Measurements from ENCODE around the gene PDE1A. TPM values are rescaled to one million over a fixed set of nuclear protein-coding genes. Genes with fewer than 3 reads are reported as not detected.

Gene PDE1A
- total RNA-seq, 1 donor = 0.27 TPM

DNA sequence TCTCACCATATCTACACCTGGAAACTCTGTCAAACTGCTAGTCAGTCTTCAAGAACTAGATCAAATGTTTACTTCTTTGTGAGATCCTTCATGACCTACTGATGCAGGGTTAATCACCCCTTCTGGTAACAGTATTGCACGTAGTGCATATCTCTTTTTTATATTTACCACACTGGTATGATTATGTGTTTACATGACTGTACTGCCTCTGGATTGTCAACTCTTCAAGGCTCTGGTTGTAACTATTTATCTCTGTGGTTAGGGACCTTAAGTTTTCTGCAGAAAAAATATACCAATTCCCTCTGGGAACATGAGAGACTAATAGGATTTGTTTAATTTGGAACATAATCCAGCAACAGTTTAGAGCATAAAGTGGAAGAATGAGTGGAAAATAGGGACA is 135.5 kb downstream of the PDE1A start:
- DNase-seq (ENCODE audit: low read depth in 2 of 3, low spot score in 2 of 3) = no peak

DNA sequence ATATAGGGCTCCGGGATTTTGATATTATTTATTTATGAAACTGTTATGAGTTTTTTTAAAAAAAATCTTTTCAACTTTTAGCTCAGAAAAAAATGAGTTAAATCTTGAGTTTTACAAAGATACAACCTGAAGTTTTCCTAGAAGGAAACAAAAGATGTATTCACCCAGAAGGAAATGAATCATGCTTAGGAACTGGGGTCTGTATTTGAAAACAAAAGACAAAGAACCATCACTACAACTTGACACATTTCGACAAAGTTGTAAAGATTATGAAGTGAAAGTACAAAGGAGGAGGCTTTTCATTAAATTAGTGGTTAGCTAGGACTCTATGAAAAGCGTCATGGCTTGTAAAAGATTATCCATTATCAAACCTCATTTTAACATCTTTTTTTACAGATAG is 143.3 kb downstream of the PDE1A start:
- DNase-seq (ENCODE audit: low read depth in 2 of 3, low spot score in 2 of 3) = no peak

DNA sequence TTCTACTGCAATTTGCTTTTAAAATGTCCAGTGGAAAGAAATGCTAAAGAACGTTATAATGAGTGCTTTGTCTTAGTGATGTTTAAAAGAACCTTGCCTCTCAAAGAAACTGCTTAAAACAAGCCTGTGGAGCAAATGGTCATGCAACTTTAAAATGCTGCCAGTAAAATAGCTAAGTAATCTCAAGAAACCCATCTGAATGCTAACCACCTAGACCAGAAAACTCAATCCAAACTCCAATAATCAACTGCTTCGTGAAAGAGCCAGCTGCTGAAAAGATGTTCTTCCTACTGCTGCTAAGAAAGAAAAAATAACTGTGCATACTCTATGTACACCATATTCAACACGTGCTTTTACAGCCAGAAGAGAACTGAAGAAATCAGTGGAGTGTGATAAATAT is 145.6 kb downstream of the PDE1A start:
- no peak for DNase-seq (ENCODE audit: low read depth in 2 of 3, low spot score in 2 of 3)

DNA sequence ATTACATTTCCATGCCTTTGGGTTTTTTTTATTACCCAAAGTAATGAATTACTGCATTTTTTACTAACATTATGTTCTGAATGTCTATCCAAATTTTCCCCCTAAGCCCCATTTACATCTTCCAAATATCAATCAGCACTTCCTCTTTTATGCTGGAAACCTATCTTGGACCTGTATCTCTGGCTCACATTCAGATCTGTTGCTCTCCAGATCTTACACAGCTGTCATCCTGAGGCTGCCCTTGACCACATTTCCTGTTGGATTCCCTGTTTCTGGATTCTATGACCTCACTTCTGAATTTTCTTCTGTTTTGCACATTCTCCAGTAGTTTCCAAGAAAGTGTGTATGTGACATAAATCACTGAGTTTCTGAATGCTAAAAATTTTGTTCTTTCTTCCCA is 146.7 kb downstream of the PDE1A start:
- peak in 1 of 3 donors; percentile 6 for DNase-seq (ENCODE audit: low read depth in 2 of 3, low spot score in 2 of 3)

DNA sequence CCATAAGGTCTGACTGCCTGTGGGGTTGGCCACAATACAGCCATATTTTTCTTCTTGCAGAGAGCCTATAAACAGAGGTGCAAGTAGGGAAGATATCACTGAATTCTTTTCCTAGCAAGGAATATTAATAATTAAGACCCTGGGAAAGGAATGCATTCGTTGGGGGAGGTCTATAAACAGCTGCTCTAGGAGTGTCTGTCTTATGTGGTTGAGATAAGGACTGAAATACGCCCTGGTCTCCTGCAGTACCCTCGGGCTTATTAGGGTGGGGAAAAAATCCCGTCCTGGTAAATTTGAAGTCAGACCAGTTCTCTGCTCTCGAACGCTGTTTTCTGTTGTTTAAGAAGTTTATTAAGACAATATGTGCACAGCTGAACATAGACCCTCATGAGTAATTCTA is 150.2 kb downstream of the PDE1A start:
- DNase-seq (ENCODE audit: low read depth in 2 of 3, low spot score in 2 of 3) = peak in 1 of 3 donors; percentile 19

DNA sequence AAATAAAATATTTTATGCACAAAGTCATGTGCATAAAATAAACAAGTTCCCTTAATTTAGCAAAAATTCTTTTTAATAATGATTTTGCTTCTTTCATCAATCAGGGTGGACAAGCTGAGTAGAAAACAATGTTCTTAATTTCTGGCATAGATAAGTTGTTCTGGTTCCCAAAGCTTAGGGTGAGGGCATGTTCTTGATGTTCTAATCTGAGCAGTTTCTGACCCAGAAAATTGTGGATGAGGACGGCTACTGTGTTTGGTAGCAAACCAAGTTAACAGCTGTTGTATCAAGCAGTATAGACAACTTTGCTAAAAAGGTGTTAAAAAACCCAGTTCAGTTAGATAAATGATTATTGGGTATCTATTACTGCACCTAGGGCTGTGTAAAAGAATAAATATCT is 158.9 kb downstream of the PDE1A start:
- DNase-seq (ENCODE audit: low read depth in 2 of 3, low spot score in 2 of 3) = no peak

DNA sequence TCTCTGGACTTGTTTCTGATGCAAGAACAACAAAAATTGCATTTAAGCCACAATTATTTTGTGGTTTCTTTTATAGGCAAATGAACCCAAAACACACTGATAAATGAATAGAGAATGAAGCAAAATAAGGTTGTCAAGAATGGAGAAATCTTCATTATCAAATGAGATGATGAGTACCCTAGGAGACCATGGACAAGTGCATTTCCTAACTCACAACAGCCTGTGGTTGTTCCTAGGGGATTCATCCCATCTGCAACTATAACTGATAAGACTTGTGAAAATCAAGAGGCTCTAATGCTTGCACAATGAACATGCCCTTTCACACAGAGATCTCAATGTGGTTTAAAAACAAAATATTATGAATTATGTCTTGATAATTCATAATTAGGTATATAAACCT is 159.9 kb downstream of the PDE1A start:
- DNase-seq (ENCODE audit: low read depth in 2 of 3, low spot score in 2 of 3) = no peak

DNA sequence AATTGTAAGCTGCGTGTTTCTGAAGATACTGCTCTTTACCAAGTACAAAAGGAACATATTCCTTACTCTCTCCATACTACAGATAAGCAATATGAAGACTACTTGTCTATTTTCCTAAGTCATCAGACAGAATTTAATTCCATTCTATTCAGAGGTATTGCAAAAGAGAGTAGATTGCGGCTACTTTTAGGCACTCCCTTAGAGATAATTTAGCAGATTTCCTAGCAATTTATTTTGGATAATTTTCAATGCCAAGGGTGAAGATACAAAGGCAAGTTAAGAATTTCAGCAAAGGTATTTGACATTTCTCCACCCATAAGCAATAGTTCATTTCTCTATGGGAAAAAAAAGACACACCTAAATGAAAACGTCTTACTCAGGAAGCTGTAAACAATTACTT is 161.1 kb downstream of the PDE1A start:
- DNase-seq (ENCODE audit: low read depth in 2 of 3, low spot score in 2 of 3) = no peak

DNA sequence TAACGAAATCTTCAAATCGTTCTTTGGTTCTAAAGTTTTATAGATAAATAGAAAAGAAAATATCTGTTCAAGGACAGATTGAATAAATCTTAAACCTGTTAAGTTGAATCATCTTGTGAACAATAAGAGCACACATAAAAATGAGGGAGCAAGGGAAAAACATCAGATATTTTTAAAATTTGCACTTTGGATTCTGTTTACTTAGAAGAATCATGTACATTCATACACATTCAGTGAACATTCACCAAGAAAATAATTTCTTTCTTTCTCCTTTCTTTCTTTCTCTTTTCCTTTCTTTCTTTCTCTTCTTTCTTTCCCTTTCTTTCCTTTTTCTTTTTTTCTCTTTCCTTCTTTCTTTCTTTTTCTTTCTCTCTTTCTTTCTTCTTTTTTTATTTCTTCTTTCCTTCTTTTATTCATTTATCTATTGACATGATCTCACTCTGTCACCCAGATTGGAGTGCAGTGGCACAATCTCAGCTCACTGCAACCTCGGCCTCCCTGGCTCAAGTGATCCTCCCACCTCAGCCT is 164.9 kb downstream of the PDE1A start:
- no peak for DNase-seq (ENCODE audit: low read depth in 2 of 3, low spot score in 2 of 3)

DNA sequence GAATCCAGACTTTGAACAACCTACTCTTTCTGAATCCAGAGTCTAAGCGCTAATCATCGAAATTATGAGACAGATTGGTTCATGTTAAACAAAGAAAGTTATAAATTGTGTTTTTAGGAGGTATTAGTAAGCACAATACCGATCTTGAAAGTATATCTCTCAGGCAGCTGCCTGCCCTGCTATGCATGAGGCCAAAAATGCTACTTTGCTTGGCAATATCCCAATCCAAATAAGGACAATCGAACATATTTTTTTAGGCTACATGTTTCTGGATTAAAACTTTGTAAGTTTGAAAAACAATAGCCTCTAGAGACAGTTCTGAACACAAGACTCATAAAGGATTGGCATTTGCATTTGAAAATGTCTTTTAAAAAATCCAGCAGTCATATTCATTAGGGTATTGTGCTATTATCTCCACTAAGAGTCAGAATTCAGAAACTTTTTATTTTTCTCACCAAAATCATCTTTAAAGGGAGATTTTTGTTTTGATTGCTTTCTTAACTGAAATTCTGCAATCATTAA is 167.1 kb downstream of the PDE1A start:
- no peak for DNase-seq (ENCODE audit: low read depth in 2 of 3, low spot score in 2 of 3)

DNA sequence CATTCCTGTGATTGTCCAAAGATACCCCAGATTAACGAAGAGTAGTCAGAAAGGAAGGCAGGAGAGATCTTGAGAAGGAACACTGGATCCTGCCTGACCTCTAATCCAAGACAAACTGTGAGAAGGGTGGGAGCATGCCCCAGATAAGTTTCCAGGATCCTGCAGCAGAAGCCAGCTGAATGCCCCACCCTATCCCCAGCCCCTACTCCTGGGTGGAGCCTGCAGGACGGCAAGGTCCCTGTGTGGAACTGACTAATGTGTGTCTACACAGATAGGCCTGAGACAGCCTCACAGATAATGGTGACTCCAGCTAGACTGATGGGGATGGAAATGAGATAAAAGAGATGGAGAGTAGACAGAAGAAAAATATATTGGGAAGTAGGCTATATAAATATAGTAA is 174.3 kb downstream of the PDE1A start:
- no peak for DNase-seq (ENCODE audit: low read depth in 2 of 3, low spot score in 2 of 3)

DNA sequence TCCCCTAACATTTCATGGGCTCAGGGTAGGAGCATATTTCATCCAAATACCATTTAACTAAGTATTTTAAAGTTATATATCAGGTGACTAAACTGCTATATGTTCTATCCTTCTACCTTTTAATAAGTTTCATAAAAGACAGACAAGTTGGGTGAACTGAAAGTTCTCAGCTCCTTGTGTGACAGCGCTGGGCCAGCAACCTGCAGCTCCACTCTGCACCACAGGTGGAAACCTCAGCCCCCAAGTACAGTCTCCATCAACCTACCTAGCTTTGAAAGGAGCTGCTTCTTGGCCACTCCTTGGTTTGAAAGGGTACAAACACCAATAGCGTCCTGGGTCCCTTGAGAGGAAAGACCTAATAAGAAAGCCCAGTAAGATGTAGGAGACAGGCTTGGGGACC is 177.9 kb downstream of the PDE1A start:
- no peak for DNase-seq (ENCODE audit: low read depth in 2 of 3, low spot score in 2 of 3)

DNA sequence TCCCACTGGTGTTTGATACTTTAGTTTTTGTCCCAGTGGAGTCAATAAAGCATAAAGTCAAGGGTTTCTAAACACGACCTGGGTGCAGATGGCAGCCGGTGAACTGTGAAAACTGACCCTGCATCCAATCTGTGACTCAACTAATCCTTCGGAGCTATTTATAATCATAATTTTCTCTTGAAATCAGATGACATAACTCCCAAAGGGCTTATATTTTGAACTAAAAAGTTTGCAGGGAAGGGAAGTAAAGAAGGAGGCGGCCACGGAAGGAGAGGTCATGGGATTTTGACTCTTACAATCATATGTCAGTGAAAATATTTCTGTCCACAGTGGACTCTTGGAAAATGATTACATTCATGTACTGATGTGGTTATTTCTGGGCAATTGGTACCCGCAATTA is 178.5 kb downstream of the PDE1A start:
- DNase-seq (ENCODE audit: low read depth in 2 of 3, low spot score in 2 of 3) = no peak

DNA sequence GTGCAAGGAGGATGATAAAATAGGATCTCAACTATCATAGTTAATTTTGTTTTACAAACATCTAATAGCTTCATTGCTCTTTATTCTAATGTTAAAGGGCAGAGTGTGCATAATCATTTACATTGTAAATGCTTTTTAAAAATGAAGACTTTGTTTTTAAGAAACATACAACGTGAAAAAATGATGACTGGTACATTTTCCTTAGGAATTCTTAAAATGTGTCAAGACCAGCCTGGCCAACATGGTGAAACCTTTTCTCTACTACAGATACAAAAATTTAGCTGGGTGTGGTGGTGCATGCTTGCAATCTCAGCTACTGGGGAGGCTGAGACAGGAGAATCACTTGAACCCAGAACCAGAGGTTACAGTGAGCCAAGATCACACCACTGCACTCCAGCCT is 179.0 kb downstream of the PDE1A start:
- no peak for DNase-seq (ENCODE audit: low read depth in 2 of 3, low spot score in 2 of 3)

DNA sequence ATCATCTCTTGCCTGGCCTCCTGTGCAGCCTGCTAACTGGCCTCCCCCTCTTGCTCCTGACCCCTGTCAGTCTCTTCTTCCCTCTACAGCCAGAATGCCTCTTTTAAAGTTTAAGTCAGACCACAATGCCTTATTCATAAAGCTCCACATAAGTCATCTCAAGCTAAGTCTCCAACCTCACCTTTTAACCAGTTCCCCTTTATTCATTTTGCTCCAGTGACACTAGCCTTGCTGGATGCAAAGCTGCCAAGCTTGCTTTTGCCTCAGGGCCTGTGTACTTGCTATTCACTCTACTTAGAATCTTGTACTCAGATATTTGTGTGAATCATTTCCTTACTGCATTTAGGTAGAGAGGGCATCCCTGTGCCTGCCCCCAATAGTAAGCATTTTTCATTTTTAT is 180.9 kb downstream of the PDE1A start:
- DNase-seq (ENCODE audit: low read depth in 2 of 3, low spot score in 2 of 3) = no peak

DNA sequence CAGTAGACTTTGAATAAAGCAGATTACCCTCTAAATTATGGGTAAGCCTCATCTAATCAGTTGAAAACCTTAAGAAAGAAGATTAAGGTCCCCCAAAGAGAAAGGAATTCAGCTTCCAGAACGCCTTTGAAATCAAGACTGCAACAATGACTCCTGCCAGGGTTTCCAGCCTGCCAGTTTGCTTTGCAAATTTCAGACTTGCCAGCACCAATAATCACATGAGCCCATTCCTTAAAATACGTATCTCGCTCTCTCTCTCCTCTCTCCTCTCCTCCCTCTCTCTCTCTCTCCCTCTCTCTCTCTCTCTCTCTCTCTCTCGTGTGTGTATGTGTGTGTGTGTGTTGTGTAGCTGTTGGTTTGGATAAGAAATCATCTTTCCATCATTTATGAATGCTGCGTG is 184.2 kb downstream of the PDE1A start:
- no peak for DNase-seq (ENCODE audit: low read depth in 2 of 3, low spot score in 2 of 3)

DNA sequence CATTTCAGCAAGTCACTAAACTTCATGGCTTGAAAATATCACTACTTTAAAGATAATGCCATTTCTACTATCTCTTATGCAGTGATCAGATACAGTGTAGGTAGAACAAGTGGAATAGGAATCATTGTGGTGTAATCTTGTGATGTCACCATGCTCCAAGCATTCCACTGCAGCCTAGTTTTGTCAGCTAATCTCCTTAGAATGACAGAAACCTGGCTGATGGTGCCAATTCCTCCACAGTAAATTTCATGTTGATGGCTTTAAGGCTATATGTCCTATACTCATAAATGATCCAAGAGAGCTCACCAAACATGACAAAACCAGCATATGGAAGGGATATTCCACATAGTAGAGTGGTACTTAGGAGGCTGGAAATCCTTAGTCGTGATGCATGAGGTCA is 184.9 kb downstream of the PDE1A start:
- DNase-seq (ENCODE audit: low read depth in 2 of 3, low spot score in 2 of 3) = no peak

DNA sequence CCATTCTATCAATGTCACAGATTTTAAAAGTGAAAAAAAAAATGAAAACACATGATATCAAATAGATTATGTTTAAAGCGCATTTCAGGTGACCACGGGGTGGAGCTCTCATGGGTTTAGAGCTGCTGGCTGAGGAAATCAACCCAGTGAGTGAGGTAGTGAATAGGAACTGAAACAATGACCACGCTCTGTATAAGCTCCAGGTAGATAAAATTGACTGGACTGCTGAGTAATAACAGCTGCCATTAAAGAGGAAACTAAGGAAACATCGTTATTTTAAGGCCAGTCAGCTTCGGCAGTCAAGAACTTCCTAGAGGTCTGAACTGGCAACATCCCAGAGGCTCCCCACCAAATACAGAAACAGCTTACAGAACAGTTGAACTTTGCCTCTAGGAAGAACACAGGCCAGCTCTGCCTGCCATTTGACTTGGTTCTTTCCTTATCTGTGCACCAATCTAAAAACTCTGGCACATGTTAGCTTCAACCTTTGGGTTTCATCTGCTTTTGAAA is 185.9 kb downstream of the PDE1A start:
- peak in 2 of 3 donors; percentile 55 to 77 for DNase-seq (ENCODE audit: low read depth in 2 of 3, low spot score in 2 of 3)

DNA sequence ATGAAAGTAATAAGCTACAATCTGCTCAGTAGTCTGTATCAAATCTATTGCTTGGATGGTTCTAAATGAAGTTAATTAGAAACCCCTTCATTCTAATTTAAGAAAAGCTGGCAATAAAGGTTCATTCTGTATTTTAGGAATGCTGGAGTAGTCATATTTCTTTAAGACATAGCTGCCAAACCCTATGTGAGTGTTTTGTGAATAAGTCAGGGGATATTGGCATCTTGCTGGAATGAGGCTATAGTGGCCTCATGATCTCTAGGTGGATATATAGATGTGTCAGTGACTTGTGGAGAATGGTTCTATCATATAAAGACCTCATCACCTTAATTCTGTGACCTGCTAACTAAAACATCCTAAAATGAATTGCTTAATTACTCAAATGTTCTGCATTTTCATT is 196.3 kb downstream of the PDE1A start:
- DNase-seq (ENCODE audit: low read depth in 2 of 3, low spot score in 2 of 3) = no peak

DNA sequence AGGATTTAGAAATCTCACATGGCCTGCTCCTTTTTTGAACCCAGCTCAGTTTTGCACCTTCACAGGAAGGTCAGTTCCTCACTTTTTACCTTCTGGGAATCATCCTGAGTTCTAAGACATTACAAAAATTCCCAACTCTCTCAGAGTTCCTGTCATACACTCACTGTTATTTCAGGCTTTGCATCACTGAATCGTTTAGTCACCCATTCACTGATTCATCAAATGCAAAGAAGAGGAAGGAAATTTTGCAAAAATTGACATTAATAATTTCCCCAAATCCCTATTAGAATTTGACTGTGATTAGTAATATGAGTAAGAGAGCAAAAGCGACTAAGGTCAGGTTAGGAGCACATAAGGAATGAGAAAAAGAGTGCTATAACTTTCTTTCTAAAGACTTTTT is 197.5 kb downstream of the PDE1A start:
- no peak for DNase-seq (ENCODE audit: low read depth in 2 of 3, low spot score in 2 of 3)

DNA sequence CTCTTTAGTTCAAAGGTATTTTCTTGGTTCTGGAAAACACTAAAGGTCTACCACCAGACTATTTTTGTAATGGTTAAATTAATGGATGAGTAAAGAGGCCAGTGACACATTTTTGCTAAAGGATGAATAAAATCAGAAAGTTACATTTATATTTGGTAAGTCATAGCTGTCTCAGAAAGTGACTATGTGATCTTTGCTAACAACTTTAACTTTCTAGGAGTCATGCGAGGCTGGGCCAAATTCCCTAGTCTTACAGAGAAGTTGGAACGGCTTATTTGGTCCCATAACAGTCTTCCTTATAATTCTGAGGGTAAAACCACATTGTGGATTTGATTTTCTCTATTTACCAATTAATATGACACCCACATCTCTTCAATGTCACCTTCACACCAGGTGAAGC is 198.1 kb downstream of the PDE1A start:
- DNase-seq (ENCODE audit: low read depth in 2 of 3, low spot score in 2 of 3) = no peak

DNA sequence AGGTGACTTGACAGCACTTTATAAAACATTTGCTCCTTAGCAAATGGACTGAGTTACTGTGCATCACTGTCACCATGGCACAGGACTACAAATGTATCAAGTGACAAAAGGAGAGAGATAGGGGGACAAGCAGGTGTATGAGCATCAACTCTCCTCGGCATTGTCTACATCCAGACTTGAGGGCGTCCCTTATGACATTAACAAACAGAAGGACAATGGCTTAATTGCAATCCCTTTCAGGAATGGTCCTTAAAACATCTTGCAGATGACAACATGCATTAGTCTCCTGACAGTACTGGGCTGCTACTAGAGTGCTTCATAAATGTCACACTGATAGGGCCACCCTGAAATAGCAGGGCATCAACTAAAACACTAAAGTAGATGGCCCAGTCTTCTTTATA is 198.8 kb downstream of the PDE1A start:
- DNase-seq (ENCODE audit: low read depth in 2 of 3, low spot score in 2 of 3) = no peak

DNA sequence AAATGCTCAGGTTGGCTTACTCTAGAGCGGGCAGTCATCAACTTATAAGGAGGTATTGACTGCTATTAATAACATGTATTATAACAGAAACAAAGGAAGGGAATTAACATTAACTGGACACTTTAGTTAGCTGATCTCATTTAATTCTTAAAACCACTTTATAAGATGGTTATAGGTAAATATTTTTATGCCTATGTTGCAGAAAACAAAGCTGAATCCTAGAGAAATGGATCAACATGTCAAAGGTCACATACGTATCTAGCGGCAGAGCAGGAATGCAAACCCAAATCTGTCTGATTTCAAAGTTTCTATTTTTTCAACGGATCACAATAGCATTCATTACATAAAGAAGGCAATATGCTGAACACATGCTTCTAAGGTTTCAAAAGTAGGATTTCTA is 200.0 kb downstream of the PDE1A start:
- DNase-seq (ENCODE audit: low read depth in 2 of 3, low spot score in 2 of 3) = no peak
